NCI-H526 treated with DMSO at 0.1 percent for 48 hours (cell line): Measurements from ENCODE around the gene SAP30.
A peak's percentile ranks its signal among the peaks of the same experiment; 100 is the strongest.

Experiments
- DNase-seq: peaks from one replicate; lab custom pipeline; 2025; lab: John Stamatoyannopoulos, UW

The SAP30 gene, protein sequence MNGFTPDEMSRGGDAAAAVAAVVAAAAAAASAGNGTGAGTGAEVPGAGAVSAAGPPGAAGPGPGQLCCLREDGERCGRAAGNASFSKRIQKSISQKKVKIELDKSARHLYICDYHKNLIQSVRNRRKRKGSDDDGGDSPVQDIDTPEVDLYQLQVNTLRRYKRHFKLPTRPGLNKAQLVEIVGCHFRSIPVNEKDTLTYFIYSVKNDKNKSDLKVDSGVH

DNA sequence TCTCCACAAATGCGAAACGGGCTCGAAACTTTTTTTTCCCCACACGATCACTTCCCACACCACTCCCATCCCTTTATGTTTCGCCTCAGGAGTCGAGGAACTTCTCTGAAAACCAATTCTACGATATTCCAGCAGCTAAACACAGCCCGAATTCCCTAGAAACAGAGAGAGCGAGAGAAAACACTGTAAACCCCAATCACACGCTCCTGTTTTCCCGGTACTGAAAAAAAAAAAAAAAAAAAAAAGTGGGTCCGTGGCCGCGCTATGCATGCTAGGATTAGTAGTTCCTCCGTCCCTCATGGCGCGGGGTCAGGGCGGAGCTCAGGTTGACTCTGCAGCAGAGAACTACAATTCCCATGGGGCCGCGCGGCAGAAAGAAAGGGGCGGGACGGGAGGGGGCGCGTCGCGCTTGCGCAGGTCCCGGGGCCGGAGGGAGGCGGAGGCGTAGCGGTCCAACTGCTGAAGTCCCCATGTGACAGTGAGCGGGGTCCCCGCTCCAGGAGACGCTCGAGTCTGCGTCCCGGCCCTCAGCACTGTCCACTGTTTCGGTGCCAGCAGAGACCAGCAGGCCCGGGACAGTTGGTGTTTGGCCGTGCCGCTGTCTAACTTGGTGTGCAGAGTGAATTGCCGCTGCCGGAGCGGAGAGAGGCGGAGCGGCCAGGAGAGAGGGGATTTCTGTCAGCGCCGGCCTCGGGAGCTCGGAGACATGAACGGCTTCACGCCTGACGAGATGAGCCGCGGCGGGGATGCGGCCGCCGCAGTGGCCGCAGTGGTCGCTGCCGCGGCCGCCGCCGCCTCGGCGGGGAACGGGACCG is at the start of gene SAP30:
SAP30 (plus strand) TSS at position 478 of the 815 bp plus-strand sequence; CDS start at position 707, 229 bp downstream.
- peak; percentile 88 for DNase-seq

DNA sequence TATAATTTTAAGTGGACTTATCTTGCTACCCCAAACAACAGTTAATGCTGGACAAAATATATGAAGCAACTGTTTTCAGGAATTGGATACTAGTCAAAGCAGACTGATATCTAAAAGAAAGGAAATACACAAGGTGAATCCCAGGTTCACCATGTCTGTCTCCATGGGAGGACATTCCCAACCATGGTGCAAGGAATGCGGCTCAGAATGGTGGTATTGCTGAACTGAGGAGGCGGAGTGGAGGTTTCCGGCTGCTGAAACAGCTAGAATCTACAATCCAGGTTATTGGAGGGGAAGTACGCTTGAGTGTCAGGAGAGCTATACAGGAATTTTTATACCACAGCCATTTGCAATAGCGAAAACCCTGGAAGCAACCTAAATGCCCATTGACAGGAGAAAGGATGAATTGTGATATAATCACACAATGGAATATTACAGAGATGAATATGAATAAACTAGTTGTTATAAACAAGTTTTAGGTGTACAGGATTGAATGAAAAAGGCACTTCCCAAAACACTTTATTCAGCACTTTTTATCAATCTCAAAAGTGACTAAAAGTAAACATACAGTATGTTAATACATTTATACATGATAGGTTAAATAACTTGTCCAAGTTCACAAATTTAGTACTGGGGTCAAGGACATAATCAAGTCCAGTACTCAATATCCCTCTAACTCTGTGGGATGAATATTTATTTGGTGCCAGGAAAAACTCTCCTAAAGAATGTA is 45.6 kb upstream of the SAP30 start:
- DNase-seq = no peak

DNA sequence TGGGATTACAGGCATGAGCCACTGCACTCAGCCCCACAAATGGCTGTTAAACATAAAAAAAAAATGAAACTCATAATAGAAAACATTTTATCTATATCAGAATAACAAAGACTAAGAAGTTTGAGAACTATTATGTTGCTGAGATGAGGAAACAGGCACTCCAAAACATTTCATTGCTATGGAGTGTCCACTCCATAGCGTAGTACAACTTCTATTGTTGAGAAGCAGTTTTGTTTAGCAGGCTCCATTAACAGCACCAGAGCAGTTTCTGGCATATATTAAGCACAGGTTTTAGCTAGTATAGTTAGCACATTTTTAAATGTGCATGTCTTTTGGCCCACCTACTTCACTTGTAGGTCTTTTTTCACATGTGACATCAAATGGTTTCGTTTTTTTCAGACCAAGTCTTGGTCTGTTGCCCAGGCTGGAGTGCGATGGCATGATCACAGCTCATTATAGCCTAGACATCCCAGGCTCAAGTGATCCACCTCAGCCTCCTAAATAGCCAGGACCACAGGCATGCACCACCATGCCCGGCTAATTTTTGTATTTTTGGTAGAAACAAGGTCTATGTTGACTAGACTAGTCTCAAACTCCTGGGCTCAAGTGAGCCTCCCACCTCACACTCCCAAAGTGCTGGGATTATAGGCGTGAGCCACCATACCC is 42.4 kb upstream of the SAP30 start:
- no peak for DNase-seq

DNA sequence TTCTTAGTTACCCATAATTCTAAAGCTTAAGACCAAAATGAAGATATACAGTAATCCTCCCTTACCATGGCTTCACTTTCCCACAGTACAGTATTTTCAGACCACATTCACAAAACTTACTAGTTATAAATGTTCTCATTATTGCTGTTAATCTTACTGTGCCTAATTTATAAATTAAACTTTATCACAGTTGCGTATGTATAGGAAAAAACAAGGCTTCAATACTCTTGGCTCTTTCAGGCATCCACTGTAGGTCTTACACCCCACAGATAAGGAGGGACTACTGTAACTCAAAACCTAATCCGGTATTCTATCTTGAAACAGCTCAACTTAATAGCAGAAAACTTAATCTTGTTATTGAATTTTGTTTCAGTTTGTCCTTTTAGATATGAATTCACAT is 40.2 kb upstream of the SAP30 start:
- no peak for DNase-seq

DNA sequence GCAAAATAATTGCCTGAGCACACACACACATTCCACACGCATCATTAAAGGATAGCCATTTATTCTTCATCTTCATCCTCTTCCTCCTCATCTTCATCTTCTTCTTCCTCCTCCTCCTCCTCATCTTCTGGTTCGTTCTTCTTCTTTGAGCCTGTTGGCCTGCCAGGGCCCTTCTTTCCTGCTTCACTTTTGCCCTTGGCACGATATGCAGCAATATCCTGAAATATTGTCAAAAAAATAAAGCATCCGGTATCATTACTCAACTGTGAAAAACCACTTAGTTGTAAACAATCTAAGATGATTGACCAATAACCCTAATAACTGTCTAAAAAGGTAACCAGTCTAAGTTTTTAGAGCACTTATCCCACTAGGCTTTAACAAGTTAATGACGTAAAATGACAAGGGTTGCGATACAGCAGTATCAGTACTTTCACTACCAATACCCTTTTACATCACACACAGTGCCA is 38.7 kb upstream of the SAP30 start:
- DNase-seq = no peak

DNA sequence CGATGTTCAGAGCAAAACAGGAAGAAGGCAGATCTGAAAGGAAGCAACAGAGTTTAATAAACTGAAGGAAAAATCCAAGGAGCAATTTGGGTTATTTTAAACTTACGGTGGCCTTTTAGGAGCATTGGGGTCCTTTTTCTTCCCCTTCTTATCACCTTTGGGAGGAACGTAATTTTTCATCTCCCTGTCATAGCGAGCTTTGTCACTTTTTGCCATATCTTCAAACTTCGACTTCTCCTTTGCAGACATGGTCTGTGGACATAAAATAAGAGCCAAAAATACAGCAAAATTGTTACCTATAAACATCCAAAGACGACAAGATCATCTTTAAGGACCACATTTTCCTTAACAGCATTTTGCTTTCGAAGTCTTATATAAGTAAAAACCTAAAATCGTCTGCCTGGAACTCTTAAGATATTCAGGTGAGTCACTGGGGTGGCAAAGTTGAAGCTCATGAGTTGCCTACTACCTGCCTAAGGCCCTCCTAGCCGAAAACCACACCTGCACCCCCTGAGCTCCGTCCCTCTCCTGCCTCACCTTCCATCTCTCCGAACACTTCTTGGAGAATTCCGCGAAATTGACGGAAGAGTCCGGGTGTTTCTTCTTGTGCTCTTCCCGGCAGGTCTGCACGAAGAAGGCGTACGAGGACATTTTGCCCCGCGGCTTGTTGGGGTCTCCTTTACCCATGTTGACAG is 37.6 kb upstream of the SAP30 start:
- no peak for DNase-seq

DNA sequence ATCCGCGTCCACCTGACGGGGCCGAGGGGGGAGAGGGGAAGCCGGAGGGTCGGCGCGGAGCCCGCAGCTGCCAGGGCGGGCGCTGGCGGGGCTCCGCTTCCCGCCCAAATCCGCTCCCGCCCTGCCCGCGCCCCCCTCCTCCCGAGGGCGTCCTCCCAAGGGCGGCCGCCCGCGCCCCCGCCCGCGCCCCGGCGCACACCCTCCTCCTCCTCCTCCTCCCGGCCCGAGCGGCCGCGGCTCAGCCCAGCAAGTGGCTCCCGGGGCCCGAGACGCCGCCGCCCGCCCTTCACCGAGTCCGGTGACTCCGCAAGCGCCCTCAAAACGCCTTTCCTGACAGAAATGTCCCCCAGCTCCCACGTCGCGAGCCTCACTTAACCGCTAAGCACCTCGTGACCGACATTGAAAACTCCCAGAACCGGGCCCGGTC is 37.1 kb upstream of the SAP30 start:
- no peak for DNase-seq

DNA sequence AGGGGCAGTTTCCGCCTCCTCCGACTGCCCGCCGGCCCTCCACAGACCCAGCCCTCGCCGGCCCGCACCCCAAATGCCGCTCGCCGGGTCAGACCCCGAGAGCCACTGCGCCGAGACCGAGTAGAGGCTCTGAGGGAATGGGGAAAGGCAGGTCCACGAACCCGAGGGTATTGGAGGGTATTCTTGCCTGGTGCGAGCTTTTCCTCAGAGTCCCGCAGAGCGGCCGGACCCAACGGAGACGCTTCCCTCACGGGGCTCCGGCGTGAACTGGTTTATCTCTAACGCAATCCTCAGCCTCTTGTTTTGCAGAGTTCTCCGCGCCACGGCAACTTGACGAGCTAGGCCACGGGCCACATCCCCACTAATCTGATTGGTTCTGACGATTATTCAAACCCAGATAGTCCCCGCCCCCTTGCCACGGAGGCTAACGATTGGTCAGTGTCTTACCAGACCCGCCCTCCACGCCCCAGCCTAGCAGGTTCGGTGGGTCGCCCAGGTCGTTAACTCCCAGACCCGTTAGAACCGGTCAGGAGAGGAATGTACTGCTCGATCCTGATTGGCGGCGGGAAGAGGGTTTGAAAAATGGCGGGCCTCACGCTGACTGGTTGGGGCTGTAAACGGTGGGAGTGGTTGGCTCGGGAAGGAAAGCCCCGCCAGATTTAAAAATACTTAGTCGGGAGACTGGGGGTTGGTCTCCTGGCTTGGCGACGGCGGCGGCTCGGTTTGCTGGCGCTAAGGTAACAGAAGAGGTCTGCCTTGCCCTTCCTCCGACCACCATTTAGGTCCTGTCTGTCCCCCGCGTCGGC is 36.5 kb upstream of the SAP30 start, which contains the start of gene HMGB2:
HMGB2 (minus strand) TSS at position 274 of the 806 bp plus-strand sequence. CDS start 709 bp downstream, outside the sequence.
- peak; percentile 95 for DNase-seq

DNA sequence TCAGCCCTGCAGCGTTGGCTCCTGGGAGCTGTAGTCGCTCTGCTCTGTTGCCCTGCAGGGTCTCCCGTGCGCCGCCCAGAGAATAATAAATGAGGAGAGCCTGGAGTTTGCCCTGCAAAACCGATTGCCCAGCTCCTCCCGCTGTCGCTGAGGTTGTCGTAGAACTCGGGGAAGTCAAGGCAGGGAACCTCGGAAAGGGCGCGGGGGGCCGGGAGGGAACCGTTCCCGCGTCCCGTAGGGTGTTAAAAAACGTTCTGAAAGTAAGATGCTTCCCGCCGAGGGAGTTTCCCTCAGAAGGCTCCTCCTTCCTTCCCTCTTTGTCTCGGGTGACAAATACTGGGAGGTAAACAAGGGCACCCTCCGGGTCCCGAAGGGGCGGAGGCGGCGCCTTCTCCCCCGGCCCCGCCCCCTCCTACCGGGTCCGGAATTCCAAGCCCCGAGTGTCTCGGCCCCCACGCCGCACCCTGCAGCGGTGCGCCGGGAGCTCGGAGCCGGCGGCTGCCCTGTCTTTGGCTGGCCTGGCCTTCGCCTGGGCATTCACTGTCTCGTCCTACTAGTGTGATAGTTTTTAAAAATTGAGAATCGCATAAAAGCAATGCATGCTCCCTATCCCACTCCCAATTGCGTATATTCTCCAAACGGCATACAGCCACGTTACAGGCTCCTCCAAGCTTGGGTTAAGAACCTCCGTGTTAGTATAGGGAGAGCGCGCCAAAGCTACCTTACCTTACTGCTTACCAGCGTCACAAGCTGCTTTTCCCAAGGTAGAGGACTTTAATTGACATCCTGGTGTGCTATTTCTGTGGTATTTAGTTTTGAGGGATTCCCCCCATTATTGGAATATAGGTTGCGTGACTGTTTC is 35.6 kb upstream of the SAP30 start:
- DNase-seq = peak; percentile 71

DNA sequence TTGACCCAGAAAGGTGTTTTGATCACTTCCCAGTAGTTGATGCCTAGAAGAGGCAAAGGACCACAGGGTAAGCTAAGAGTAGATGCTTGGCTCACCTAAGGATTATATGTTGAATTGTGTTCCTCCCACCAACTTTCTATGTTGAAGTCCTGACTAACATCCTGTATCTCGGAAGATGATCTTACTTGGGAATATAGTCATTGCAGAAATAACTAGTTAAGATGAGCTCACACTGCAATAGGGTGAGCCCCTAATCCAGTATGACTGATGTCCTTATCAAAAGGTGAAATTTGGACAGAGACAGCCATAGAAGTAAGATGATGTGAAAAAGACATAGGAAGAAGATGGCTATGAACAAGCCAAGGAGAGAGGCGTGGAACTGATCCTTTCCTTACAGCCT is 33.3 kb upstream of the SAP30 start:
- no peak for DNase-seq

DNA sequence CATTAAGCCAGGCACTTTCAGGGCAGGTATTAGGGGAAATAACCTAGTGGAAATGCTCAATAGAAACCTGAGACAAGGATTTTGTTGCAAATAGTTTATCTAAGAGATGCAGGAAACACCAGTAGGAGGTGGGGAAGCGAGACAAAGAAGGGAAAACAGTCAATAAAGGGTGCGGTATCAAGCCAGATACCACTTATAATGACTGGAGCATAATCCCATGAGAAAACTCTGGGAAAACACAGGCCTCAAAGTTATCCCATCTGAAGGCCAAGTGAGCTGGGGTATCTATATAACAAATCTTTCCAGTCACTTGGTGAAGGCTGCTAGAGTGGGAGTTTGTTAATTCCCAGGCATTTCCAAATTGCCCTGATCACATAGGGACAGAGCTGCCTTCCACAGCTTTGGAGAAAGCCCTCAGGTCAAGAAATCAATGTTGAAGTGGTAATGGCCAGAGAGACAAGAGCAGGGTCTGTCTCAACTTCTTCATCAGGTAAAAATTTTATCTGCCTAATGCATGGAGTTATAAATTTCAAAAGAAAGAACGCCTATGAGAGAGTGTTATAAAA is 26.8 kb upstream of the SAP30 start:
- no peak for DNase-seq

DNA sequence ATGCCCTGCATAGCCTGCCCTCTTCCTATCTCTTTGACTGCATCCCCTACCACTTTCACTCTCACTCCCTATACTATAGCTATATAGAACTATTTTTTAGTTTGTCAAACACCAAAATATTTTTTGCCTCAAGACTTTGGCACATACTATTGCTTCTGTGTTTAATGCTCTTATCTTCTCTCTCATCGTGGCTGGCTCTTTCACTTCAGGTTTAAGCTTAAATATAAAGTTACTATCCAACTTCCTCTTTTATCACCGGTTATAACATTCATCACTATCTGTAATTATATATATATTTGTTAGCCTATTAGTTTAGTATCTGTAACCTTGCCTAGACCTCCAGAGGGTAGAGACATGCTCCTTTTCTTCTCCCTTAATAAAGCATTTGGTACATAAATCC is 25.1 kb upstream of the SAP30 start:
- no peak for DNase-seq

DNA sequence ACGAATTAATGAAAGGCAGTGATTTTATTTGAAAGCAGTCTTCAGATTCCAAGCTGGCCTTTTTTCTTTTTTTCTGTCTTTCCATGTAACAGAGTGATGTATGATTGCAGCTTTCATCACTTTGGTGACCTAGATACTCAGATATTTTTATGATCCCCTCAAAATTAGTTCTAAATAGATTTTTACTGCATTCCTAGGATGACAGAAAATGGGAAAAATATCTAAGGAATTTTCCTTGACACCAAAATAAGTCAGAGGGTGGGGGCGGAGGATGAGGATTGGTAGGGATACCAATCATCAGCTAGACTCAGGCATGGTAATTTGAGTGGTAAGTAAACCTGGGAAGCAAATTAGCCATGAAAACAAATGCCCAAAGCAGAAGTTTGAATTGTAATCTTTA is 24.7 kb upstream of the SAP30 start:
- no peak for DNase-seq

DNA sequence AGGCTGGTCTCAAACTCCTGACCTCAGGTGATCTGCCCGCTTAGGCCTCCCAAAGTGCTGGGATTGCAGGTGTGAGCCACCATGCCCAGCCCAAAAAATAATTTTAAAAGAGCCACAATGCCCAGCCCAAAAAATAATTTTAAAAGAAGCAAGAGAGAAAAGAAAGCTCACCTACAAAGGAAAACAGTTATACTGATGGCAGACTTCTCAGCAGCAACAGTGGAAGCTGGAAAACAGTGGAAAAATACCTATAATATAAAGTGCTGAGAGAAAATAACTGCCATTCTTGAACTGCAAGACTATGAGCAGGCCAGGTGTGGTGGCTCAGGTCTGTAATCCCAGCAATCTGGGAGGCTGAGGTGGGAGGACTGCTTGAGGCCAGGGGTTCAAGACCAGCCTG is 23.3 kb upstream of the SAP30 start:
- DNase-seq = no peak

DNA sequence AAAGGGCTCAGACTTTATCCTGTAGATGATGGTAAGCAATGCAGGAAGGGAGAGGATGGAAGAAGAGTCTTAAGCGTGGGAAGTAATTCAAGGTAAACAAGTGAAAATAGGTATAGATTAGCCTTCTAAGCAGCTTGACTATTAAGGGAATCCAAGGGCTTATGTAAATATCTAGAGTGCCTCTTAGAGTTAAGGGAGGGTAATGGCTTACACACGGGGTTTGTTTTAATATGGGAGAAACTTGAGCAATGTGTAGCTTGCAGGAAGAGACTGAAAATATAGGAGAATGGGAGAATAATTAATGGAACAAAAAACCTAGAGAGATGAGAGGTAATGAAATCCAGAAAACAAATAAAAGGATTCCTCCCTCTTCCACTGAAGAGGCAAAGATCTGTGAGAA is 12.8 kb upstream of the SAP30 start:
- no peak for DNase-seq

DNA sequence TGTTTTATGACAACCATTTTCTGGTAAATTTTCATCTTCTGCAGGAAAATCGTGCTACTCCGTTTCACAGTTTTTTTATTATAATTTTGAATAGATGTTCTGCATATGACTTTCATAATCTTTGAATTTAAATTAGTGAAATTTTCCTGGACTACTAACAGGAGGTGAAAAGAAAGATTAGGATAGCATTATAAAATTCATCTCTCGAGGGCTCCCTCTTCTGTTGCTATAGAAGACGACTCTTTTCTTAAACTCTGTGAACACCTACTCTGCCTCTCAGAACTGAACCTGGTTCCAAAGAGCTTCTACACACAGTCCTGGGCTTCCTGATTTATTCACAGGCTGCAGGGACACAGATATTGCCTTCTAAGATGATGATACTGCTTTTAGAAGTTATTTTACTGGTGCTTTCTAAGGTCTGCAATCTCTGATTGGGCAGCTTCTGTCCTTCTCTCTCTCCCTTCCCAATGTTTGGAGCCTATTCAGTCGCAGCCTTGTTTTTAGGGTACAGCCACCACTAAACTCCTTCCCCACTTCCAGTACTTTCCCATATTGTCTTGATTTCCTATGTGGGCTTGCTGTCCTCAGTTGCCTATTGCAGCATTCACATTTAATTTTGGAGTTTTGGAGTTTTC is 10.1 kb upstream of the SAP30 start:
- no peak for DNase-seq

DNA sequence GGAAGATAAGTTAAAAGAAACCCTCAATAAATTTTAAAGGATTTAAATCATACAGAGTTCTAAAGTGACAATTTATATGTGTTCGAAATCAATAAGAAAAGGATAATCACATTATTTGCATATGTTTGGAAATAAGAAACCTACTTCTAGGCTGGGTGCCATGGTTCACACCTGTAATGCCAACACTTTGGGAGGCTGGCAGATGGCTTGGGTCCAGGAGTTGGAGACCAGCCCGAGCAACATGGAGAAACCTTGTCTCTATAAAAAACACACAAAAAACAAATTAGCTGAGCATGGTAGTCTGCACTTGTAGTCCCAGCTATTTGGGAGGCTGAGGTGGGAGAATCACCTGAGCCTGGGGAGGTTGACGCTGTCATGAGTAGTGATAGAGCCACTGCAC is 8.1 kb upstream of the SAP30 start:
- DNase-seq = no peak

DNA sequence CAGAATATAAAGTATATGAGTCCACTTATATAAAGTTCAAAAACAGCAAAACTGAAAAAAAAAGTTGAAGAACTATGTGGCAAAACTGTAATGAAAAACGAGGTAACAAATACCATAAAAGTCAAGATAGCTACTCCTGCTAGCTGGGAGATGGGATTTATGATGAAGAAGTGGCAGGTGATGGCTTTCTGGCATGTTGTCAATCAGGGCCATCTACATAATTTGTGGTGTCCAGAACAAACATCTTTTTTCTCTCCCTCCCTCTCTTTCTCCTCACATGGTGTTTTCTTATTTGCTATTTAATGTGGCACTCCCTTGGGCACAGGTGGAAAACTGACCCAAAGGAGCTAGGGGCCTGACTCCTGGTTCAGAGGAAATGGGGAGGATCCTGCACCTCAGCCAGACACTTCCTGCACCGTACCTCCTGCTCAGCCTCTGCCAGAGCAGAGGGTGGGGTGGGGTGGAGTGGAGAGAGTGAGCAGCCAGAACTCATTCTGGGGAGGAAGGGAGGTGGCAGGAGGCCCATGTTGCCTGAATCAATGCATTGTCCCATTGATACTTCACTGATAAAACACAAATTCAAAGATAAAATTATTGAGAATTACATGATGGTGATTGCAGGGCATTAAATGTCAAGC is 5.3 kb upstream of the SAP30 start:
- no peak for DNase-seq
